Hepatocyte (in vitro differentiated cells): Measurements from ENCODE around the gene FCRLA. TPM values are rescaled to one million over a fixed set of nuclear protein-coding genes. Genes with fewer than 3 reads are reported as not detected.
"Not testable (repeated sequence)": the region's sequence is repeated elsewhere in the genome, so short reads cannot be mapped to it uniquely, and the experiment has no call there.

ENCODE experiments used
- DNase-seq: peaks from one replicate; pipeline ENCODE4 v3.0.0-alpha.2; 2016; ENCODE audit warnings: low spot score
- H2AFZ ChIP-seq: fragments of 200-600 bp; sonication (generic); 2 replicates; pipeline ENCODE4 v1.6.0; 2016; ENCODE audit warnings: antibody characterized with exemption, mild to moderate bottlenecking
- H3K27ac ChIP-seq: fragments of 200-600 bp; sonication (generic); 2 replicates; pipeline ENCODE4 v1.5.1; 2016; ENCODE audit warnings: mild to moderate bottlenecking
- H3K27me3 ChIP-seq: fragments of 200-600 bp; sonication (generic); 2 replicates; pipeline ENCODE4 v1.6.1; 2016
- H3K36me3 ChIP-seq: fragments of 200-600 bp; sonication (generic); replicated peaks from 2 replicates; pipeline ENCODE4 v1.5.1; 2016; ENCODE audit warnings: low read depth; ENCODE audit not compliant: insufficient read depth
- H3K4me1 ChIP-seq: fragments of 200-600 bp; sonication (generic); 2 replicates; pipeline ENCODE4 v1.5.1; 2016; ENCODE audit warnings: mild to moderate bottlenecking, moderate library complexity; ENCODE audit not compliant: insufficient read depth
- H3K4me2 ChIP-seq: fragments of 200-600 bp; sonication (generic); 2 replicates; pipeline ENCODE4 v1.6.0; 2016
- H3K4me3 ChIP-seq: fragments of 200-600 bp; sonication (generic); 2 replicates; pipeline ENCODE4 v1.5.1; 2016; ENCODE audit warnings: mild to moderate bottlenecking
- H3K79me2 ChIP-seq: fragments of 200-600 bp; sonication (generic); 2 replicates; pipeline ENCODE4 v1.6.0; 2017; ENCODE audit warnings: mild to moderate bottlenecking
- H3K9me2 ChIP-seq: fragments of 200-600 bp; sonication (generic); replicated peaks from 2 replicates; pipeline ENCODE4 v1.6.0; 2017; ENCODE audit warnings: mild to moderate bottlenecking; ENCODE audit not compliant: insufficient read depth
- H3K9me3 ChIP-seq: fragments of 200-600 bp; sonication (generic); 2 replicates; pipeline ENCODE4 v1.5.1; 2016; ENCODE audit warnings: low read depth, mild to moderate bottlenecking
- H4K20me1 ChIP-seq: fragments of 200-600 bp; sonication (generic); 2 replicates; pipeline ENCODE4 v1.6.0; 2016; ENCODE audit warnings: mild to moderate bottlenecking; ENCODE audit not compliant: insufficient read depth, poor library complexity, severe bottlenecking
- EZH2 ChIP-seq: fragments of 200-600 bp; sonication (generic); IDR thresholded peaks from 2 replicates; pipeline ENCODE4 v1.6.1; 2016; ENCODE audit warnings: antibody characterized with exemption, mild to moderate bottlenecking, borderline replicate concordance
- EZH2phosphoT487 ChIP-seq: fragments of 200-600 bp; sonication (generic); IDR thresholded peaks from one replicate; pipeline ENCODE4 v1.6.1; 2018; ENCODE audit warnings: antibody characterized with exemption, mild to moderate bottlenecking, low read depth, moderate library complexity; ENCODE audit not compliant: unreplicated experiment, severe bottlenecking
- WGBS: methylation state at CpG from one replicate; pipeline ENCODE4 v1.1.6; 2016; ENCODE audit warnings: low lambda C conversion rate; ENCODE audit errors: missing lambda C conversion rate; 5-methylcytosine and 5-hydroxymethylcytosine counted together
- polyA plus RNA-seq: library from polyadenylated mRNA; unstranded; fragments of >200 nt; fragmentation: Nextera tagmentation; extraction: Ambion mirVana; gene quantifications from 2 replicates; pipeline ENCODE4 v1.2.1, GENCODE V29; 2016
- total RNA-seq: library from RNA; depleted of rRNA; stranded (reverse); fragments of >200 nt; gene quantifications from 2 replicates; pipeline ENCODE4 v1.2.3, GENCODE V29; 2014
- TF ChIP-seq, protein P1 (sequence below): fragments of 200-600 bp; sonication (generic); IDR thresholded peaks from 2 replicates; pipeline ENCODE4 v1.5.1; 2016; ENCODE audit warnings: antibody characterized with exemption, mild to moderate bottlenecking; ENCODE audit not compliant: poor library complexity

The FCRLA gene
- total and polyA plus RNA-seq, 2 experiments from 2014 or later: 0.31 to 3.0 TPM

DNA sequence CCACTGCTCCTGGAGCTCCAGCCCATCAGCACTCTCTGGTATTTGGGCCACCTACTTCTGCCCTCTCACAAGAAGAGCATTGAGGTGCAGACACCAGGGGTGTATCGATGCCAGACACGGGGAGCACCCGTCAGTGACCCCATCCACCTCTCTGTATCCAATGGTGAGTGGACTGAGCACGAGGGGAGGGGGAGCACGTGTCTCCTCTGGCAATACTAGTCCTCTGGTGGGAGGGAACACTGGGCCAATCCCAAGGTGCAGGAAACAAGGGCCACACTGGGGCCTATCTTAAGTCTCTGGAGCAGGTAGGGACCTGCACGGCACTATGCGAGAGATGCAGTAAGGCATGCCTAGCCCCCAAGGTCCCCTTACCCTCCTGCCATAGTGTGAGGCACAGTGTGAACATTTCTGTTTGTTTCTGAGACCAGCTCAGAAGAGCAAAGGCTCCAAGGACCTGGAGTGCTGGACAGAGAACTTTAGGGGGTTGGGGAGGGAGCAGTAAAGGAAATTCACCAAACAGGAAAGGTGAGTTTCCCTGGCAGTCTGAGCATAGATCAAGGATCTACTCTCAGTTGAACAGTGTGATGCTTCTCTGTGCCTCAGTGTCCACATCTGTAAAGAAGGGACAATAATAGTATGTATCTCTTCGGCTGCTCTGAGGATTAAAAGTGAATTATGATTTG, 16.6 kb downstream of the FCRLA start:
- no peaks in the 10 kb centered on the region for H3K36me3 ChIP-seq
- no peak overlapping the region for H3K4me2 ChIP-seq
- TF ChIP-seq EZH2phosphoT487 (no peak), EZH2 (no peak)
- TF ChIP-seq, protein P1, sequence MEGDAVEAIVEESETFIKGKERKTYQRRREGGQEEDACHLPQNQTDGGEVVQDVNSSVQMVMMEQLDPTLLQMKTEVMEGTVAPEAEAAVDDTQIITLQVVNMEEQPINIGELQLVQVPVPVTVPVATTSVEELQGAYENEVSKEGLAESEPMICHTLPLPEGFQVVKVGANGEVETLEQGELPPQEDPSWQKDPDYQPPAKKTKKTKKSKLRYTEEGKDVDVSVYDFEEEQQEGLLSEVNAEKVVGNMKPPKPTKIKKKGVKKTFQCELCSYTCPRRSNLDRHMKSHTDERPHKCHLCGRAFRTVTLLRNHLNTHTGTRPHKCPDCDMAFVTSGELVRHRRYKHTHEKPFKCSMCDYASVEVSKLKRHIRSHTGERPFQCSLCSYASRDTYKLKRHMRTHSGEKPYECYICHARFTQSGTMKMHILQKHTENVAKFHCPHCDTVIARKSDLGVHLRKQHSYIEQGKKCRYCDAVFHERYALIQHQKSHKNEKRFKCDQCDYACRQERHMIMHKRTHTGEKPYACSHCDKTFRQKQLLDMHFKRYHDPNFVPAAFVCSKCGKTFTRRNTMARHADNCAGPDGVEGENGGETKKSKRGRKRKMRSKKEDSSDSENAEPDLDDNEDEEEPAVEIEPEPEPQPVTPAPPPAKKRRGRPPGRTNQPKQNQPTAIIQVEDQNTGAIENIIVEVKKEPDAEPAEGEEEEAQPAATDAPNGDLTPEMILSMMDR: no peak
- no peak overlapping the region for H3K4me3 ChIP-seq
- H3K27ac ChIP-seq: no peak overlapping the region
- no peak overlapping the region for H2AFZ ChIP-seq
- H3K79me2 ChIP-seq: no peaks in the 10 kb centered on the region
- no peaks in the 10 kb centered on the region for H3K4me1 ChIP-seq
- no peaks in the 10 kb centered on the region for H4K20me1 ChIP-seq
- 90% methylated on average over 8 of the region's 8 CpGs for WGBS
- no peaks in the 10 kb centered on the region for H3K9me3 ChIP-seq
- DNase-seq: peak; percentile 28
- H3K9me2 ChIP-seq: no peaks in the 10 kb centered on the region
- H3K27me3 ChIP-seq: peaks cover 5% of the 10 kb centered on the region

DNA sequence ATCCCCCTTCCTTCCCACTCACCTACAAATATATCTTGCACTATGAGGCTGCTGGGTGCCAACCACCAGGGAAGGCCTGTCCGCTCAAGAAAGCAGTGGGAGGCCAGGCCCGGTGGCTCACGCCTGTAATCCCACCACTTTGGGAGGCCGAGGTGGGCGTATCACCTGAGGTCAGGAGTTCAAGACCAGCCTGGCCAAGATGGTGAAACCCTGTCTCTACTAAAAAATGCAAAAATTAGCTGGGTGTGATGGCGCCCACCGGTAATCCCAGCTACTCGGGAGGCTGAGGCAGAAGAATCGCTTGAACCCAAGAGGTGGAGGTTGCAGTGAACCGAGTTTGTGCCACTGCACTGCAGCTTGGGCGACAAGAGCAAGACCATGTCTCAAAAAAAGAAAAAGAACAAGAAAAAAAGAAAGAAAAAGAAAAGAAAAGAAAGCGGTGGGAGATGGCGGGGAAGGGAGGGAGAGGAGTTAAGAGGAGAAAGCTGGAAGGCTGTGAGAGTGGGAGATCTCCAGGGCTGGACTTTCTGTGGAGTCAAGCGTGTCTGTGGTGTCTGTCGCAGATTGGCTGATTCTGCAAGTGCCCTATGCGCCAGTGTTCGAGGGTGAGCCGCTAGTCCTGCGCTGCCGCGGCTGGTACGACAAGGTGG, 18.4 kb downstream of the FCRLA start:
- Histone ChIP-seq H2AFZ (peak overlapping the region; percentile 83), H3K4me2 (peak overlapping the region; percentile 98), H3K4me3 (peak overlapping the region; percentile 74), H3K27ac (peak overlapping the region; percentile 92)
- not testable (repeated sequence) for H3K27me3 ChIP-seq, H4K20me1 ChIP-seq, H3K9me2 ChIP-seq, H3K9me3 ChIP-seq, H3K4me1 ChIP-seq, H3K79me2 ChIP-seq, H3K36me3 ChIP-seq, DNase-seq
- 51% methylated on average over 22 of the region's 22 CpGs for WGBS

DNA sequence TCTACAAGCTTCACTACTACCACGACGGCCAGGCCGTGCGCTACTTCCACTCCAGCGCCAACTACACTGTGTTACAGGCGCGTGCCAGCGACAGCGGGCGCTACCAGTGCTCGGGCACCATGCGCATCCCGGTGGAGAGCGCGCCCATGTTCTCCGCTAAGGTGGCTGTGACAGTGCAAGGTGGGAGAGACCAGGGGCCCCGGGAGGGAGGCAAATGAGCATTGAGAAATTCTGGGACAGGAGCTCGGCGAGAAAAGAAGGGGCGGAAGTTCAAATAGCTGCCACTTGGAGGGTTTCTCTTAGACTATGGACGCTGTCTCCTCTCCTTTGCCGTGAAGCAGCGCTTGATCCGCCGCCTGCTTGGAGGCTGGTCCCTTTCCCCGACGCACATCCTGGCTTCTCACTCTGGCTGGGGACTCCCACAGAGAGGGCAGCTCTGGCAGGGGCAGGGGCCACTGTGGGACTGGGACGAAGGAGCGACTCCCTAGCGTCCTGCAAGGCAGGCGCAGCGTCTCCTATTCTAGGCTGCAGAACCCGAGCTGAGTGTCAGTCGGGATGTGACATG, 19.0 kb downstream of the FCRLA start:
- no peaks in the 10 kb centered on the region for H3K9me3 ChIP-seq
- peaks cover 1% of the 10 kb centered on the region for H3K27me3 ChIP-seq
- H3K36me3 ChIP-seq: no peaks in the 10 kb centered on the region
- peak overlapping the region; percentile 92 for H3K27ac ChIP-seq
- peak overlapping the region; percentile 83 for H2AFZ ChIP-seq
- no peaks in the 10 kb centered on the region for H3K9me2 ChIP-seq
- H3K4me1 ChIP-seq: no peaks in the 10 kb centered on the region
- TF ChIP-seq EZH2phosphoT487 (no peak), EZH2 (no peak)
- TF ChIP-seq, protein P1: peak; percentile 37
- H3K4me2 ChIP-seq: peak overlapping the region; percentile 98
- peak; percentile 69 for DNase-seq
- no peaks in the 10 kb centered on the region for H4K20me1 ChIP-seq
- H3K4me3 ChIP-seq: peak overlapping the region; percentile 74
- H3K79me2 ChIP-seq: no peaks in the 10 kb centered on the region
- WGBS: 3% methylated on average over 32 of the region's 34 CpGs

DNA sequence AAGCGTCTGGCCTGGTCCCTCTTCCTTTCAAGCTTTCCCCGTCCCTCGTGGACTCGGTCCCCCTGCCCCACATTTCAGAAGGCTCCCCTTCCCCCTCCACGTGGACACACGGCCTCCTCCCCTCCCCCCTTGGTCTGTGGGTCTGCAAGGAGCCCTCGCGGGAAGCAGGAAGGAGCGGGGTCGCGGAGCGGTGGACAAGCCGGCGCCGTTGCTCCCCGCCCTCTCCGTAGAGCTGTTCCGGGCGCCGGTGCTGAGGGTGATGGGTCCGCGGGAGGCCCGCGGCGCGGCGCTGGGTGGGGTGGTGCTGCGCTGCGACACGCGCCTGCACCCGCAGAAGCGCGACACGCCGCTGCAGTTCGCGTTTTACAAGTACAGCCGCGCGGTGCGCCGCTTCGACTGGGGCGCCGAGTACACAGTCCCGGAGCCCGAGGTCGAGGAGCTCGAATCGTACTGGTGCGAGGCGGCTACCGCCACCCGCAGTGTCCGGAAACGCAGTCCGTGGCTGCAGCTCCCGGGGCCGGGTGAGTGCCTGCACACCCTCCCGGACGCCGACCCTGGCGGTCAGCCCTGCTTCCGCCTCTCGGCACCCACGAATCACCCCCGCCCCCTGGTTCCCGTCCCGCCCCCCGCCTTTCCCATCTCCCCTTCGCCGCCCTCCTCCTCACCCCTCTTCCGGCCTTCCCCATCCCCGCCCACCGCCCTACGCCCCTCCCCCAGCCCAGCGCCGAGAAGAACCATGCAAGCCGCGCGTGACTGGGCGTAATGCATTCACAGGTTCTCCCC, 19.6 kb downstream of the FCRLA start:
- Histone ChIP-seq H3K4me1 (no peaks in the 10 kb centered on the region), H4K20me1 (no peaks in the 10 kb centered on the region), H3K9me3 (no peaks in the 10 kb centered on the region), H3K27ac (peak overlapping the region; percentile 92), H3K4me2 (peak overlapping the region; percentile 98), H3K9me2 (no peaks in the 10 kb centered on the region), H3K36me3 (no peaks in the 10 kb centered on the region), H2AFZ (peak overlapping the region; percentile 83), H3K4me3 (peak overlapping the region; percentile 74), H3K27me3 (no peaks in the 10 kb centered on the region), H3K79me2 (no peaks in the 10 kb centered on the region)
- under 1% methylated on average over 59 of the region's 83 CpGs for WGBS
- TF ChIP-seq, protein P1: no peak
- TF ChIP-seq EZH2 (no peak), EZH2phosphoT487 (no peak)
- peak; percentile 94 for DNase-seq
